Measurements from ENCODE around the gene PGPEP1. TPM values are rescaled to one million over a fixed set of nuclear protein-coding genes. Genes with fewer than 3 reads are reported as not detected.

The PGPEP1 gene
- total RNA-seq, 1 donor from 2014 or later: 40.8 TPM

DNA sequence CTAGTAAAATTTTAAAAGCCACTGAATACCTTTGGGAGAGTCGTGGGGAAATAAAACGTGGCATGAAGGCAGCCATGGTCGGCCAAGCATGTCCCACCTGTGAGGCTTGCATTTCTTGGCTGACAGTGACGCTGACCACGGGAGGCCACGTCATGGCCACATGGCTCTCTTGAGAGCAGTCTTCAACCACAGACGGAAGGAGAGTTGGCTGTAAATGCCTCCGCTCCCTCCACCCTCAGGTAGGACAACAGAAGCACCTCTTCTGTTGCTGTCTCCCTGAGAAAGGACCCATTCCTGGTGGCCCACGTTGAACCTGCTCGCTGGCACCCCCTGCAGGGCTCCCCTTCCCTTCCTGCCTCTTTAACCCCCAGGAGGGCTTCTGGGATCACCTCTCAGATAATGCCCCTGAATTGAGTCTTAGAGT lies 67.7 kb downstream of the PGPEP1 start:
- ATAC-seq (peak; percentile 82), DNase-seq (peak; percentile 80)
- no peaks in the 10 kb centered on the region for H3K27me3 ChIP-seq
- TF ChIP-seq, protein P1, sequence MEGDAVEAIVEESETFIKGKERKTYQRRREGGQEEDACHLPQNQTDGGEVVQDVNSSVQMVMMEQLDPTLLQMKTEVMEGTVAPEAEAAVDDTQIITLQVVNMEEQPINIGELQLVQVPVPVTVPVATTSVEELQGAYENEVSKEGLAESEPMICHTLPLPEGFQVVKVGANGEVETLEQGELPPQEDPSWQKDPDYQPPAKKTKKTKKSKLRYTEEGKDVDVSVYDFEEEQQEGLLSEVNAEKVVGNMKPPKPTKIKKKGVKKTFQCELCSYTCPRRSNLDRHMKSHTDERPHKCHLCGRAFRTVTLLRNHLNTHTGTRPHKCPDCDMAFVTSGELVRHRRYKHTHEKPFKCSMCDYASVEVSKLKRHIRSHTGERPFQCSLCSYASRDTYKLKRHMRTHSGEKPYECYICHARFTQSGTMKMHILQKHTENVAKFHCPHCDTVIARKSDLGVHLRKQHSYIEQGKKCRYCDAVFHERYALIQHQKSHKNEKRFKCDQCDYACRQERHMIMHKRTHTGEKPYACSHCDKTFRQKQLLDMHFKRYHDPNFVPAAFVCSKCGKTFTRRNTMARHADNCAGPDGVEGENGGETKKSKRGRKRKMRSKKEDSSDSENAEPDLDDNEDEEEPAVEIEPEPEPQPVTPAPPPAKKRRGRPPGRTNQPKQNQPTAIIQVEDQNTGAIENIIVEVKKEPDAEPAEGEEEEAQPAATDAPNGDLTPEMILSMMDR (IDR thresholded peaks at IDR 0.05): peak; percentile 53
- no peaks in the 10 kb centered on the region for H3K4me1 ChIP-seq
- no peaks in the 10 kb centered on the region for H3K9me3 ChIP-seq
- no peak overlapping the region for H3K4me3 ChIP-seq
- intact Hi-C loops (cut with DNase I): no loop called here
- H3K36me3 ChIP-seq: no peaks in the 10 kb centered on the region
- no peak overlapping the region for H3K27ac ChIP-seq

DNA sequence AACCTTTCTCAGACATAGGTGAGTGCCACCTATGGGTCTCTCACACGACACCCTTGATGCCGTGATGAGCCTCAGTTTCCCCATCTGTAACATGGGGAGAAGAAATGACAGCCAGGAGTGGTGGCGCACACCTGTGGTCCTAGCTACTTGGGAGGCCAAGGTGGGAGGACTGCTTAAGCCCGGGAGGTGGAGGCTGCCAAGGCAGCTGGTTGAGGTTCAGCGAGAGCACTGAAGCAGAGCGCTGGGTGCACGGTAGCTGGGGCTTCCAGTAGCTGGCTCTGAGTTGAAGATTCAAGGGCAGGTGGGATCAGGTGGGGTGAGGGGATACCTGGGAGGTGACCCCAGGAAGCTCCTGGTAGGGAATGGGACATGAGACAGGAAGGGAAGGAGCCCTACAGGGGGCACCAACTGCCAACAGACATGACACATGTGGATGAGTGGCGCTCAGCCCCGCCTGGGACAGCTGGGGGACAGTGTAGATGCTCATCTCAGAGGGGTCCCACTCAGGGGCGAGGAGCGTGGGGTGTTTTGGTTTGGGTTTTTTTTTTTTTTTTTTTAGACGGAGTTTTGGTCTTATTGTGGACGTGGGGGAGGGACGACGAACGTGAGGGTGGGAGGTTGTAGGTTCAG lies 72.3 kb downstream of the PGPEP1 start:
- DNase-seq (no peak), ATAC-seq (no peak)
- TF ChIP-seq, protein P1 (IDR thresholded peaks at IDR 0.05): no peak
- intact Hi-C loops (cut with DNase I): loop anchor here (5.0 kb wide), 1 partner anchor 65 kb away; no protein-coding TSS in a partner anchor
- H3K4me3 ChIP-seq: no peak overlapping the region
- H3K9me3 ChIP-seq: no peaks in the 10 kb centered on the region
- peaks cover 34% of the 10 kb centered on the region for H3K4me1 ChIP-seq
- H3K27ac ChIP-seq: no peak overlapping the region
- H3K27me3 ChIP-seq: no peaks in the 10 kb centered on the region
- H3K36me3 ChIP-seq: no peaks in the 10 kb centered on the region

DNA sequence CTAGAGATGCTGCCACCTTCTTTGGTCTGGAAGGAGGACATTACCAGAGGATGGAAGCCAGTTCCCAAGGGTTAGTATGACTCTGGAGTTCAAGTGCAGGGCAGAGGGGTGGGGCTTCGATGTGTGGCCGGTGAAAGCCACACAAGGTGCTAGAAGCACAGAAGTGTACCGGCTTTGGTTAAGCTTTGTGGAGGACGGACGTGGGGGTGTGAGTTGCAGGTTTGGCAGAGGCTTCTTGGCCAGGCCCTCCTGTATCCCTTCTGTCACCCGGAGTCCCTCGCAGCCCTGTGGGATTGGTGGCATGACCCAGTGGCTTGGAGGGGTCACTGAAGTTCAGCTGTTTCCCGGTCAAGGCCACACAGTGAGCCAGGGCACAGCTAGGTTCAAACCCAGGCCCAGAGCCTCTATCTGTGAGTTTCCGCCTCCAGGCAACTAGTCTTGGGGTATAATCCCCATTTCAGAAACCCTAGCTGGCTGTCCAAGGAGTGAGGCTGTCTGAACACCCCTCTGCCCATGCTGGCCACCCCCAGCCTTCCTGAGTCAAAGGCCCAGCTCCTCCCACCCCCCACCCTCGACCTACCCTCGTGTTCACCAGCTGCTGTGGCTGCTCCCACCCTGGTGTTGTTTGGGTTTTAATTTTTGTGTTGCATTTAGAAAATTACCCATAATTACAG lies 74.2 kb downstream of the PGPEP1 start:
- TF ChIP-seq, protein P1 (IDR thresholded peaks at IDR 0.05): no peak
- Histone ChIP-seq H3K4me1 (peaks cover 46% of the 10 kb centered on the region), H3K4me3 (peak overlapping the region; percentile 36), H3K36me3 (no peaks in the 10 kb centered on the region), H3K27ac (peak overlapping the region; percentile 92), H3K27me3 (no peaks in the 10 kb centered on the region), H3K9me3 (no peaks in the 10 kb centered on the region)
- no peak for ATAC-seq
- intact Hi-C loops (cut with DNase I): loop anchor here (5.0 kb wide), 1 partner anchor 67 kb away; no protein-coding TSS in a partner anchor
- DNase-seq: peak; percentile 64

DNA sequence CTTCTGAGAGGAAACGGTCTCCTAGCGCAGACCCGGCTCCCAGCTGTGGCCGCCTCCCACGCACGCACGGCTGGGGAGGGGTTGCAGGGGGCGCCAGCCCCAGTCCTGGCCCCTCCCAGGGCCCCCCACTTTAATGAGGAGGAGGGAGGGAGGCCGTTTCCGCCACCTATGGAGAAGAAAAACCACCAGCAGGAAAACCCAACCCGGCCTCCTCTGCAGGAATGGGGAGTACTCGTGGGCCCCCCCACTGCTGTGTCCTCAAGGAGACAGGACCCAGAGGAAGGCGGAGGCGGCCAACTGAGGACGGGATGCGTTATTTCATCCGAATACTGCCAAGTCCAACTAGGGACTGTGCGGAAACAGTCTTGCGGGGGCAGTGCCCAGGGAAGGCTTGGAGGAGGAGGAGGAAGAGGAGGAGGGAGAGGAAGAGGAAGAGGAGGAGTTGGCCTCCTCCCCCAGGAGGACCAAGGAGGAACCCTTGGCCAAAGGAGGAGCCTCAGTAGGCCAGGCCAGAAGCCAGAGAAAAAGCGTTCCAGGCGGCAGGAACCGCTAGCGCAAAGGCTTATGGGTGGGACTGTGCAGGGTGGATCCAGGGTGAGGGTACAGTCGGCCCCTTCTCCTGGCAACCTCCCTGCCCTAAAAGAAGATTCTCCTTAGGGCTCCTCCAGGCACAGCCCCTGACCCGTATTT lies 74.9 kb downstream of the PGPEP1 start:
- Histone ChIP-seq H3K4me1 (peaks cover 49% of the 10 kb centered on the region), H3K4me3 (peak overlapping the region; percentile 36), H3K36me3 (no peaks in the 10 kb centered on the region), H3K9me3 (no peaks in the 10 kb centered on the region), H3K27me3 (no peaks in the 10 kb centered on the region), H3K27ac (peak overlapping the region; percentile 92)
- ATAC-seq (peak; percentile 28), DNase-seq (peak; percentile 83)
- TF ChIP-seq, protein P1 (IDR thresholded peaks at IDR 0.05): no peak
- intact Hi-C loops (cut with DNase I): no loop called here

DNA sequence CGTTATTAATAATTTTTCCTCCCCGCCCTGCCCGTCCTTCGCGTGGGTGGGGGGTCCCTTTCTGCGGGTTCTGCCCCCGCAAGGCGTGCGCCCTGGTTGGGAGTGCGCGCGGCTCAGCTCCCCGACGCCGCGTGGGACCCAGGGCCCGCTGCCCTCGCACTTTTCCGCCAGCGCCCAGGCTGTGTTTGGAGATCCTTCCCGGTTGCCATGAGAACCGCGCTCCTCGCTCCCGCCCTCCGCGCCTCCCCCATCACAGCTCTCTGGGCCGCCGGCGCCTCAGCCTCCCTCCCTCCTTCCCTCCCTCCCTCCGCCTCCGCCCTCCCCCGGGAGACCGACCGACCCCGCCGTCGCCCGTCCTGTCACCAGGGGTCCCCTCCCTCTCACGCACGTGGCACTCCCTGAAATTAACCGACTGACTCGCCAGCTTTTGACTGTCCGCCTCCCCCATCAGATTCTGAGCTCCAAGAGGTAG lies 76.4 kb downstream of the PGPEP1 start:
- ATAC-seq (peak; percentile 57), DNase-seq (peak; percentile 91)
- Histone ChIP-seq H3K4me1 (peaks cover 61% of the 10 kb centered on the region), H3K9me3 (no peaks in the 10 kb centered on the region), H3K27ac (peak overlapping the region; percentile 92), H3K36me3 (no peaks in the 10 kb centered on the region), H3K27me3 (no peaks in the 10 kb centered on the region), H3K4me3 (peak overlapping the region; percentile 72)
- intact Hi-C loops (cut with DNase I): no loop called here
- TF ChIP-seq, protein P1 (IDR thresholded peaks at IDR 0.05): no peak
